NCI-H2029 treated with DMSO at 0.1 percent for 48 hours (cell line): Measurements from ENCODE around the gene PFDN6.
A peak's percentile ranks its signal among the peaks of the same experiment; 100 is the strongest.

ENCODE experiments used
- DNase-seq: peaks from one replicate; lab custom pipeline; 2025; lab: John Stamatoyannopoulos, UW

Gene PFDN6

GRCh38 chr6:33317419-33317668 lies 27.9 kb downstream of the PFDN6 start:
- DNase-seq = no peak

GRCh38 chr6:33317669-33318425 lies 28.4 kb downstream of the PFDN6 start, which contains the start of gene ZBTB22:
Gene ZBTB22, minus strand, starts transcription at chr6:33317744. Its CDS starts 828 bp downstream, at chr6:33316916.
- peak; percentile 95 for DNase-seq

GRCh38 chr6:33318426-33319073 lies 29.1 kb downstream of the PFDN6 start:
- DNase-seq = no peak

GRCh38 chr6:33319939-33320314 lies 30.5 kb downstream of the PFDN6 start:
- DNase-seq = no peak

GRCh38 chr6:33320315-33321181 lies 31.1 kb downstream of the PFDN6 start:
- no peak for DNase-seq

GRCh38 chr6:33321227-33321626 lies 31.8 kb downstream of the PFDN6 start:
- DNase-seq = no peak

- DNase-seq = no peak
These were observed 34.2 kb downstream of the PFDN6 start for GRCh38 chr6:33323623-33323948.

GRCh38 chr6:33324125-33324524 lies 34.7 kb downstream of the PFDN6 start:
- DNase-seq = no peak

GRCh38 chr6:33329058-33329457 lies 39.7 kb downstream of the PFDN6 start:
- no peak for DNase-seq

- no peak for DNase-seq
These were observed 41.3 kb downstream of the PFDN6 start for GRCh38 chr6:33330736-33331135.

GRCh38 chr6:33333666-33334065 lies 44.3 kb downstream of the PFDN6 start:
- no peak for DNase-seq

- no peak for DNase-seq
These were observed 46.5 kb downstream of the PFDN6 start for GRCh38 chr6:33335916-33336315.

GRCh38 chr6:33336495-33336894 lies 47.1 kb downstream of the PFDN6 start:
- no peak for DNase-seq

- DNase-seq = no peak
These were observed 49.8 kb downstream of the PFDN6 start for GRCh38 chr6:33339193-33339592.
